HG02885 (cell line): ENCODE results near the gene SLC27A1.
"Not testable (repeated sequence)": the region's sequence is repeated elsewhere in the genome, so short reads cannot be mapped to it uniquely, and the experiment has no call there.

ENCODE experiments used
- ATAC-seq: cut with Tn5 transposase; IDR thresholded peaks from one replicate; pipeline ENCODE4 v1.9.1; 2021; ENCODE audit warnings: mild to moderate bottlenecking; ENCODE audit not compliant: unreplicated experiment, poor library complexity

The SLC27A1 gene

GRCh38 chr19:17532116-17532515 lies 61.8 kb downstream of the SLC27A1 start:
- ATAC-seq = no peak

GRCh38 chr19:17532557-17532956 lies 62.2 kb downstream of the SLC27A1 start:
- no peak for ATAC-seq

GRCh38 chr19:17534767-17535166 lies 64.4 kb downstream of the SLC27A1 start:
- ATAC-seq = no peak

GRCh38 chr19:17536955-17537354 lies 66.6 kb downstream of the SLC27A1 start:
- ATAC-seq = no peak

- ATAC-seq = peak; percentile 5
Observed at GRCh38 chr19:17538684-17539237, 68.4 kb downstream of the SLC27A1 start.

DNA sequence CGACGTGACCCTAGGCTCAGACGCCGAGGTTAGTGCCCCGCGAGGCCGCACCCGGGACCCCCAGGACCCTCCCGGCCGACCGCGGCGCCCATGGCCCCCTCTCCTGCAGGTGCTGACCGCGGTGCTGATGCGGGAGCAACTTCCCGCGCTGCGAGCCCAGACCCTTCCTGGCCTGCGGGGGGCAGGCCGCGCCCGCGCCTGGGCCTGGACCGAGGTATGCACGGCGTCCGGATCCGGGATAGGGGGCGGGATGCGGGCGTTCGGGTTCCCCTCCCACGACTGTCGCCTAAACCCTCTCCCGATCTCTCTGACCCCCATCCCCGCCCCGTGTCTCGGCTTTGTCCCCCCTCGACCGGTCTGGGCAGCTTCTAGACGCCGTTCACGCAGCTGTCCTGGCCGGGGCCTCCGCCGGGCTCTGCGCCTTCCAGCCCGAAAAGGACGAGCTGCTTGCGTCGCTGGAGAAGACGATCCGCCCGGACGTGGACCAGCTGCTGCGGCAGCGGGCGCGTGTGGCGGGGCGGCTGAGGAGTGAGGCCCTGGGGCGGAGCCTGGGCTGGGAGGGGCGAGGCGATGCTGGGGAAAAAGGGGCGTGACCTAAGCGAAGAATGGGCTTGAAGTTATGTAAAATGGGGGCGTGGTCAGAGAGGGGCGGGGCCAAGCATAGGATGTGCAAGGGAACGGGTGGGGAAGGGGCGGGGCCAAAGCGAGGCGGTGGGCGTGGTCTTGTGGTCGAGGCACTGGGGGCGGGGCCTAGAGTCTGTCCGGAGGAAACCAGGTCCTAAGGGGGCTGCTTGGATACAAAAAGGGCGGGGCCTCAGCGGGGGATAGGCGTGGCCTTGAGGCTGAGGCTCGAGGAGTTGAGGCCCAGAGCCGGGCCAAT lies 69.2 kb downstream of the SLC27A1 start:
- ATAC-seq = peak; percentile 79

GRCh38 chr19:17540174-17540573 lies 69.8 kb downstream of the SLC27A1 start:
- no peak for ATAC-seq

DNA sequence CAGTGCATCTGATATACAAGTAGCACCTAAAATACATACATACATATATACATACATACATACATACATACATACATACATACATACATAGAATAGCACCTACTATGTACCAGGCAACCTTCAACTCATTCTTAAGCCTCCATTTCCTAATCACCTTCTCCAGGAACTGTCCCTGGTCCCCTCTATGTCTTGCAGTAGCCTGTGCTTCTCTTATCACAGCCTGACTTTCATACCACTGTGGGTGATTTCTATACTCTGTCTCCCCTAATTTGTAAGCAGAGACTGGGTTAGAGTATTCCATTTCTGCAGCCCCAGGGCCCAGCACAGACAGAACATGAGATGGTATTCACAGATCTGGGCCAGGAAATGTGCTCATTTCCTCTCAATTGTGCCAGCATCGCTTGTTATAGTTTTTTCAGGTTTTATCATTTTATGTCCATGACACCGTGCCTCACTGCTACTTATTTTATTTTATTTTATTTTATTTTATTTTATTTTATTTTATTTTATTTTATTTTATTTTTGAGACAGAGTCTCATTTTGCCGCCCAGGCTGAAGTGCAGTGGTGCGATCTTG lies 70.9 kb downstream of the SLC27A1 start:
- ATAC-seq = no peak

DNA sequence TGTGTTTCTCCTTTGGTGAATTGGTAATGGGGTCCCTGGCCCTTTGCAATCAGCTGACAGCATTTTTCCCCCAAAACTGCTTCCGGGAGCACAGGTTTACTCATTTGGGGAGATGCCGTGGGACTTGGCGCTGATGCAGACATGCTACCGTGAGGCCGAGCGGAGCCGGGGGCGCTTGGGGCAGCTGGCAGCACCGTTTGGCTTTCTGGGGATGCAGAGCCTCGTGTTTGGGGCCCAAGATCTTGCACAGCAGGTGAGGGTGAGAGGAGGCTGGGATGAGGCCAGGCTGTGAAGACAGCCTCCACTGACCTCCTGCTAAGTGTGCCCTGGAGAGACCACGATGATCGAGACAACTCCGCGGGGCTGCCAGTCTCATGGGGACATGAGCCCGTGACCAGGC lies 71.7 kb downstream of the SLC27A1 start:
- ATAC-seq = no peak

DNA sequence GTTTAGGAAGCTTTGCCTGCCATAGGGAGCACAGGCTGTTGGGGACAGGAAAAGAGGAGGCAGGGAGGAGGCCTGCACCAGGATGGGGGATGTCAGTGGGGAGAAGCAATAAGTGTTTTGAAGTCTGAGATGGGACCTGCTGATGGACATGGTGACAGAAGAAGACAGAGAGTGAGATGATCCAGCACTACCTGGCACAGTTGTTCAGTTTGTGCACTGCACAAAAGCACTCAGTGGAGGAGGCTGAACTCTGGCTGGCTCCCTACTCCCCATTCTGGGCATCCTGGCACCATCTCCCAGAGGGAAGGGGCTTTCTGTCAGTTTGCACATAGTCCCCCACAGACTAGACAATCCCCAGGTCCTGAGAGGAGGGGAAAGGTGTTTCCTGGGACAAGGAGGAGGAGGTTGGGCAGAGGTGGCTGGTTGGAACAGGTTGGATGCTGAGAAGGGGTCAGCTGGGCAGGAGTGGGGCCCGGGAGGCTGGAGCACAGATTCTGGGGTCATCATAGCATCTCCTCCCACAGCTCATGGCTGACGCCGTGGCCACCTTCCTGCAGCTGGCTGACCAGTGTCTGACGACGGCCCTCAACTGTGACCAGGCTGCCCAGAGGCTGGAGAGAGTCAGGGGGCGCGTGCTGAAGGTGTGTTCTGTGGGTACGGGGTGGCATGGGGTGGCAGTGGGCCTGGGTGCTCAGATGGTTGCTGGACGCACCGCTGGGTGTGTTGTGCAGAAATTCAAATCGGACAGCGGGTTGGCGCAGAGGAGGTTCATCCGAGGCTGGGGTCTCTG lies 72.7 kb downstream of the SLC27A1 start:
- ATAC-seq = no peak

- no peak for ATAC-seq
Observed at GRCh38 chr19:17543986-17544385, 73.7 kb downstream of the SLC27A1 start.

DNA sequence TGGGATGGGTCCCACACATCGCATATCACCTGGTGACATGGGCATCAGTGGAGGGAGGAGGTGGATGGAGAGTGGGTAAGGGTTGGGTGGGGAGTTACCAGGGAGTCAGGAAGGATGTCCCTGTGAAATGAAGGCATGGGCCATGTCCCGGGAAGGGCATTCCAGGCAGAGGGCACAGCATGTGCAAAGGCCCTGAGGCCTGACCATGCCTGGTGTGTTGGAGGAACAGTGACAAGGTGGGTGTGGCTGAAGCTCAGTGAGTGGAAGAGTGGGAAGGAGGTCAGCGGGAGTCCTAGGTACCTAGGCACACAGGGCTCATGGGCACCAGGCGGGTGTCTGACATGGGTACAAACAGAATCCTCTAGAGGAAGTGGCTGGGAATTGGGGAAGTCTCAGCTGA lies 74.1 kb downstream of the SLC27A1 start:
- no peak for ATAC-seq

- ATAC-seq = no peak
Observed at GRCh38 chr19:17548145-17548544, 77.8 kb downstream of the SLC27A1 start.

GRCh38 chr19:17549085-17549740 lies 78.9 kb downstream of the SLC27A1 start:
- no peak for ATAC-seq

GRCh38 chr19:17550076-17550667 lies 79.8 kb downstream of the SLC27A1 start:
- ATAC-seq = no peak

DNA sequence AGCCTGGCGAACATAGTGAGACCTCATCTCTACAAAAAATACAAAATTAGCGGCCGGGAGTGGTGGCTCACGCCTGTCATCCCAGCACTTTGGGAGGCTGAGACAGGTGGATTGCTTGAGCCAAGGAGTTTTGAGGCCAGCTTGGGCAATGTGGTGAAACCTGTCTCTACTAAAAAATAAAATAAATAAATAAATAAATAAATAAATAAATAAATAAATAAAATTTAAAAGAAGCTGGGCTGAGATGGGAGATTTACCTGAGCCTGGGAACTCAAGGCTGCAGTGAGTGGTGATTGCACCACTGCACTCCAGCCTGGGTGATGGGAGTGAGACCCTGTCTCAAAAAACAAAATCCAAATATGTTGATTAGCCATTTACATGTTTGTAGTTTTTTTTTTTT lies 82.4 kb downstream of the SLC27A1 start:
- not testable (repeated sequence) for ATAC-seq

DNA sequence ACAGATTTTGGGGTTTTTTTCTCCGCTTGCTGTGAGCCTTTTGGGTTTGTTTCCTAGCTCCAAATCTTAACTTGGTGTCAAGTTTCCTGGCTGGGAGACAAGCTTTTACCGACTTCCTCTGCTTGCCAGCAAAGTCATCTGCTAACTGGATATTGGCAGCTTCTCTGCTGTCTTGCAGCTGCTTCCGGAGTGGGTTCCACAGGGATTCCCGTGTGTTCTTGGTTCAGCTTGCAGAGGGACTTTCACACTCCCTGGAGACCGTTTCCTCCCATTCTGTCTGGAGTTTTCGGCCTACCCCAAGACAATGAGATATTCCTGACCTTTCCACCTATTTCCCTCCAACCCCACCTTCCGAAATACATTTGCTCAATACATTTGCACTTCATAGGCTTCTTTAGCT lies 82.9 kb downstream of the SLC27A1 start:
- no peak for ATAC-seq

DNA sequence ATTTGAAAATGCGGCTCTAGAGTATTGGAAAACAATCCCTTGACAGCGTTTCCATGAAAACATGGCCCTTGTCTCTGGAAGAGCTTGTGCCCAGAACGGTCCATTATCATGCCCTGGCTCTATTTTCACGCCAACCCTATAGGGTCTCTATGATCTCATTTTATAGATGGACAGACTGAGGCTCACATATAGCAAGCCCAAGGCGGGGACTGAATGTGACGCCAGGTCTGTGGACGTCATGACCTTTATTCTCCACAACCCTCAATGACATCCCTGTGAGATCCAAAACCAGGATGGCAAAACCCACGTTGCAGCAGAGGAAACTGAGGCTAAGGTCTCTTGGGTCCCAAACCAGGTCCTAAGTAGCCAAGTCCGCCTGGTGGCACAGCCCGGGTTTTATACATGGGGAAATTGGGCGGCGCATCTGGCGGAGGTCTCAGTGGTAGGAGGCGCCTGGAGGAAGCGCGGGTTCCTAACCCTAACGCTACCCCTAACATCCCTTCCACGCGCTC lies 84.7 kb downstream of the SLC27A1 start:
- peak; percentile 5 for ATAC-seq

GRCh38 chr19:17555480-17555928 lies 85.2 kb downstream of the SLC27A1 start, which contains the start of gene COLGALT1:
COLGALT1 (plus strand) TSS chr19:17555649; CDS start chr19:17555714, 65 bp downstream.
- peak; percentile 88 for ATAC-seq
